Measurements from ENCODE around the gene TMSB15A. TPM values are rescaled to one million over a fixed set of nuclear protein-coding genes. Genes with fewer than 3 reads are reported as not detected.

The TMSB15A gene
- 1 to 10 TPM in 1 of 4 donors, under 1 TPM in 1, not detected in 2; 0.85 to 1.3 TPM for total RNA-seq

- no peak for TF ChIP-seq CTCF (IDR thresholded peaks at IDR 0.05; ENCODE audit: low read depth)
These were observed at the start of gene TMSB15A for GRCh38 chrX:102515975-102516941. TMSB15A (minus strand) TSS chrX:102516739.

- TF ChIP-seq CTCF (IDR thresholded peaks at IDR 0.05; ENCODE audit: low read depth): no peak
These were observed 44.0 kb upstream of the TMSB15A start for GRCh38 chrX:102560423-102561068.

- TF ChIP-seq CTCF (IDR thresholded peaks at IDR 0.05; ENCODE audit: low read depth): no peak
These were observed 42.1 kb upstream of the TMSB15A start for GRCh38 chrX:102558607-102559006.

GRCh38 chrX:102548231-102548630, 31.7 kb upstream of the TMSB15A start:
- TF ChIP-seq CTCF (IDR thresholded peaks at IDR 0.05; ENCODE audit: low read depth): no peak

GRCh38 chrX:102546828-102547493, 30.4 kb upstream of the TMSB15A start:
- no peak for TF ChIP-seq CTCF (IDR thresholded peaks at IDR 0.05; ENCODE audit: low read depth)

GRCh38 chrX:102535958-102536357, 19.4 kb upstream of the TMSB15A start:
- TF ChIP-seq CTCF (IDR thresholded peaks at IDR 0.05; ENCODE audit: low read depth): no peak

GRCh38 chrX:102517326-102517725, 787 bp upstream of the TMSB15A start:
- no peak for TF ChIP-seq CTCF (IDR thresholded peaks at IDR 0.05; ENCODE audit: low read depth)

Data from subcutaneous adipose tissue (tissue), 4 donors.